Neural cell (in vitro differentiated cells): ENCODE measurements around the gene NRXN2.

Experiments
- CTCF ChIP-seq: fragments of 450-650 bp; IDR thresholded peaks from 2 replicates; pipeline ENCODE4 v1.5.1; 2014; ENCODE audit warnings: antibody characterized with exemption, mild to moderate bottlenecking, moderate library complexity; ENCODE audit not compliant: poor library complexity, severe bottlenecking
- EP300 ChIP-seq: fragments of 450-650 bp; conservative IDR thresholded peaks from 2 replicates; pipeline ENCODE4 v1.6.1; 2014; ENCODE audit warnings: antibody characterized with exemption, mild to moderate bottlenecking, moderate library complexity; ENCODE audit not compliant: poor library complexity, severe bottlenecking
- MXI1 ChIP-seq: fragments of 450-650 bp; conservative IDR thresholded peaks from 2 replicates; pipeline ENCODE4 v1.6.1; 2014; ENCODE audit warnings: antibody characterized with exemption, mild to moderate bottlenecking; ENCODE audit not compliant: poor library complexity, severe bottlenecking
- POLR2AphosphoS5 ChIP-seq: IDR thresholded peaks from 2 replicates; pipeline ENCODE4 v1.6.1; 2012
- TAF1 ChIP-seq: IDR thresholded peaks from 2 replicates; pipeline ENCODE4 v1.6.1; 2012; ENCODE audit warnings: low read depth

DNA sequence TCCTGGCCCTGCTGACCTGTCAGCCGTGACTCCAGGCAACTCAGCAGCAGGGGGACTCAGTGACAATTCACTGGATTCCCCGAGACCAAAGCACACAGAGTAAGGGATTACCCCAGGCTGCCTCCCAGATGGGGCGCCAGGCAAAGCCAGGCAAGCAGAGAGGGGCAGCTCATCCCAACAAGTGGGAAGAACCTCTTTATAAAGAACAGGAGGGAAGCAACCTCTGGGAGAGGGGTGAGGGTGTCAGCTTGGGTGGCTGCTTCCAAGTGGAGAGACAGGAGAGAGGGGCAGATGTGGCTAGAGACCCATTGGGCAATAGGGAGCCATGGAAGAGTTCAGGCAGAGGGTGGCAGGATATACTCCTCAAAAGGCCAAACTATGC lies 130.8 kb downstream of the NRXN2 start:
- TF ChIP-seq MXI1 (no peak), TAF1 (no peak), CTCF (no peak), EP300 (no peak), POLR2AphosphoS5 (no peak)
